BE2C (cell line): ENCODE data around the gene TXNDC5.

ENCODE experiments used
- DNase-seq: peaks from one replicate; pipeline ENCODE4 v3.0.0-alpha.2; 2020
- H3K27me3 ChIP-seq: fragments of 250-450 bp; sonication (Bioruptor Pico); 2 replicates; pipeline ENCODE4 v1.5.1; 2020; ENCODE audit warnings: mild to moderate bottlenecking
- H3K36me3 ChIP-seq: fragments of 250-450 bp; sonication (Bioruptor Pico); 2 replicates; pipeline ENCODE4 v1.5.1; 2020; ENCODE audit warnings: mild to moderate bottlenecking
- H3K4me1 ChIP-seq: fragments of 250-450 bp; sonication (Bioruptor Pico); 2 replicates; pipeline ENCODE4 v1.5.1; 2020
- H3K4me3 ChIP-seq: 2 replicates; pipeline ENCODE4 v1.5.1; 2011; ENCODE audit warnings: low read depth, low read length
- H3K9me3 ChIP-seq: fragments of 250-450 bp; sonication (Bioruptor Pico); 2 replicates; pipeline ENCODE4 v1.5.1; 2020
- CTCF ChIP-seq: IDR thresholded peaks from 2 replicates; pipeline ENCODE4 v1.5.1; 2012; ENCODE audit warnings: mild to moderate bottlenecking, low read depth, low read length

Gene TXNDC5

DNA sequence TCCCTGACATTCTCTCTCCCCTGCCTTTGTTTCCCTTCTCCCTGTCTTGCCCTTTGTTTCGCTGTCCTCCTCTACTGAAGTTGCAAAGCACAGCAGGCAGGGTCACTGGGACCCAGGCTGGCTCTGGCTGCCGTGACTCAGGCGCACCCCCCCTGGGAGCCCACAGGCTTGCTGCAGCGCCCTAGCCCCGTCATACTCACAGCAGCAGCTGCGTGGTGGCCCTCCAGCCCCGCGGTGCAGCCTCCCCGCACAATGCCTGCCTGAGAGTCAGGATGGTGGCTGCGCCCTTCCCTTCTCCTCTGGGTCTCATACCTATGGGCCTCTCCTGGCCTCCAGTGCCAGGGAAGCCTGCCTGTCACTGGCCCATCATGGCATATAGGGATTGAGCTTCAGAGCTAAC is 41.7 kb downstream of the TXNDC5 start:
- Histone ChIP-seq H3K9me3 (no peaks in the 10 kb centered on the region), H3K36me3 (no peaks in the 10 kb centered on the region), H3K4me3 (no peak overlapping the region), H3K4me1 (peaks cover 5% of the 10 kb centered on the region; the same call in 1 of the 2 replicates), H3K27me3 (no peaks in the 10 kb centered on the region)
- TF ChIP-seq CTCF: no peak
- DNase-seq: no peak

- Histone ChIP-seq H3K27me3 (no peaks in the 10 kb centered on the region), H3K36me3 (no peaks in the 10 kb centered on the region), H3K4me1 (peaks cover 5% of the 10 kb centered on the region; the same call in 1 of the 2 replicates), H3K9me3 (no peaks in the 10 kb centered on the region), H3K4me3 (no peak overlapping the region)
- TF ChIP-seq CTCF: no peak
- DNase-seq: no peak
Observed at GRCh38 chr6:7866526-7866925, 44.1 kb downstream of the TXNDC5 start.

DNA sequence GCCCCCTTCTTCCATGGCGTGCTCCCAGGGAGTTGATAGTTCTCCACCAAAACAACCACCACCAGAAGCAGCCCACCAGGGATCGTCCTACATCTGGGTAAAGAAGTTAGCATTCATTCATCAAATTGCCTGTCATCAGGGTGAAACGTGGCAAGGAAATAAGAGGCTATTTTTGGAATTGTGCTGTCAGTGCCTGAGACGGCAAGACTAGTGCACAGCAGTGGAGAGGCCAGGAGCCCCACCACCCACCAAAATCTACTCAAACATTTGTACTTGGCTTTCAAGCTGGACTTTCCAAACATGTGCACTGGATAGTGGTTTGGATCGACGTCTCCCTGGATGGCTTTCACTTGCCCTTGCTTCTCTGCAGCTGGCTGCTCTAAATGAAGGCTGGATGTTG is 44.8 kb downstream of the TXNDC5 start:
- Histone ChIP-seq H3K4me1 (peaks cover 5% of the 10 kb centered on the region; the same call in 1 of the 2 replicates), H3K27me3 (no peaks in the 10 kb centered on the region), H3K4me3 (no peak overlapping the region), H3K9me3 (no peaks in the 10 kb centered on the region), H3K36me3 (no peaks in the 10 kb centered on the region)
- TF ChIP-seq CTCF: no peak
- DNase-seq: no peak

DNA sequence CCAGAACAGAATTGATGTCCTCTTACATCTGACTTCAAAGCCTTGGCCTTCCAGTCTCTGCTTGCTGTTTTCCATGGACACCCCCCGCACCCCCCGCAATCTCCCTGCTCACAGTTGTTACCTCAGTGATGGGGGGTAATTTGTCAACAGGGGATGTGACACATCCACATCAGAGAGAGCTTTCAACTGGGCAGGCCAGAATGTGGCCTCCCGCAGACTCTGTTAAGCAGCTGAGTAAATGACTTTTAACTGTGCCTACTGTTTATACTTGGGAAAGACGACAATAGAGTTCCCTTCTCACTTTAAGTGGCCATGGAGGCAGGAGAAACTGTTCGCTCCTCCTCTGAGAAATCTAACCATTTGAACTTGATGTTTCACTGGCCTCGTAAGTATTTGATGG is 51.0 kb downstream of the TXNDC5 start:
- no peak for TF ChIP-seq CTCF
- H3K4me1 ChIP-seq: no peaks in the 10 kb centered on the region
- H3K4me3 ChIP-seq: no peak overlapping the region
- DNase-seq: no peak
- H3K36me3 ChIP-seq: no peaks in the 10 kb centered on the region
- no peaks in the 10 kb centered on the region; the same call in 1 of the 2 replicates for H3K27me3 ChIP-seq
- H3K9me3 ChIP-seq: no peaks in the 10 kb centered on the region

- Histone ChIP-seq H3K4me1 (no peaks in the 10 kb centered on the region), H3K9me3 (no peaks in the 10 kb centered on the region; the same call in 1 of the 2 replicates), H3K4me3 (no peak overlapping the region), H3K27me3 (peaks cover 3% of the 10 kb centered on the region; the same call in 1 of the 2 replicates), H3K36me3 (no peaks in the 10 kb centered on the region)
- no peak for DNase-seq
- no peak for TF ChIP-seq CTCF
Observed at GRCh38 chr6:7851780-7852179, 58.8 kb downstream of the TXNDC5 start.

DNA sequence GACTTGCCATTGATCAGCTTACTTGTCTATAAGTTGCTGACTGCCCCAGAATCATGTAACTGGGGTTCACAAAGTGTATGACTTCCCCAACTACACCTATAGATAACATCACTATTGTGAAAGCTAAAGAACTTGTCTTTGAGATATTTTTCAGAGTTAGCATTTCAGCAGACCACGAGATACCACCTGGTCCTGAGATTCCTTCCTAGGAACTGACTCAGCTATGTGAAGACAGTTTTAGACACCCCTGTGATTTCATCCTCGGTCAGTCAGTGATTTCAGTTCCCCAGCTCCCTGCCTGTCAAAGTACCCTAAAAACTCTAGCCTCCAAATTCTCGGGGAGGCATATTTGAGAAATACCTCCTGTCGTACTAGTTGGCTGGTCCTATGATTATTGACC is 62.4 kb downstream of the TXNDC5 start:
- no peaks in the 10 kb centered on the region for H3K9me3 ChIP-seq
- no peak for TF ChIP-seq CTCF

More for the DNA sequence above, 62.4 kb downstream of the TXNDC5 start:
- no peak for DNase-seq
- Histone ChIP-seq H3K4me1 (no peaks in the 10 kb centered on the region), H3K36me3 (no peaks in the 10 kb centered on the region), H3K4me3 (no peak overlapping the region), H3K27me3 (peaks cover 3% of the 10 kb centered on the region; the same call in 1 of the 2 replicates)
